Stimulated activated naive CD4-positive, alpha-beta T cell (primary cell): ENCODE results near the gene OTOL1.
"Not testable (repeated sequence)": the region's sequence is repeated elsewhere in the genome, so short reads cannot be mapped to it uniquely, and the experiment has no call there.

Source experiments
- DNase-seq, 6 experiments: peaks; one replicate each; lab custom pipeline; 2025; lab: John Stamatoyannopoulos, UW

Gene OTOL1

GRCh38 chr3:161496508-161496907, at the start of gene OTOL1:
OTOL1 (plus strand) TSS chr3:161496808; CDS start chr3:161496808, 0 bp downstream.
- DNase-seq: no peak

- no peak for DNase-seq
Observed at GRCh38 chr3:161449785-161450184, 46.8 kb upstream of the OTOL1 start.

GRCh38 chr3:161452179-161452578, 44.4 kb upstream of the OTOL1 start:
- DNase-seq: no peak

DNA sequence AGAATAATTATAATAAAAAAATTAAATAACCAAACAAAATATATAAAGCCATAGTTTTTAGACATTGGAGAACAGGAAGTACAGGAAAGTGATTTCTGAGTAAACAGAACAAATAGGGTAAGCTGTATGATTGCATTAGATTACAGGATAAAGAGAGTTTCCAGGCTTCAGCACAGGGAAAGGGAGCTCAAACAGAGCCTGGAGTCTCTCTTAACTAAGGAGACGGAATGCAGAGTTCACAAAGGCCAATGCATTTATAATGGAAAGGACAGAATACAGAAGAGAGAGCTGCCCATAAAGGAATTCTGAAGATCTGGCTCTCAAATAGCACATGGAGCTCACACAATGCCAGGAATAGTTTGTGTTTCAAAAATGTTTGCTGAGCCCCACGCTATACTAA, 42.0 kb upstream of the OTOL1 start:
- DNase-seq: no peak

DNA sequence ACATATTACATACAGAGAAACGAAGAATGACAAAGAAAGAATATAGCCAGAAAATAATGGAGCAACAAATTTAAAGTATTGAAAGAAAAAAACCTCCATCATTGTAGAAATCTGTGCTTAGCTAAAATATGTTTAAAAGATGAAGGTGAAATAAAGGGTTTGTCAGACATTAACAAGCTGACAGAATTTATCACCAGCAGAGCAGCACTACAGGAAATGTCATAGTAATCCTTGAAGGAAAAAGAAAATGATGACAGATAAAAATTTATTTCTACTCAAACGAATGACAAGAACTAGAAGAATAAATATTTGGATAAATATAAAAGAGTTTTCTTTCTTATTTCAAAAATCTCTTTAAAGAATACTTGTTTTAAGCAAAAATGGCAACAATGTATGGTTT, 40.6 kb upstream of the OTOL1 start:
- no peak for DNase-seq

GRCh38 chr3:161462138-161462537, 34.5 kb upstream of the OTOL1 start:
- DNase-seq: no peak

- no peak for DNase-seq
Observed at GRCh38 chr3:161471211-161471610, 25.4 kb upstream of the OTOL1 start.

DNA sequence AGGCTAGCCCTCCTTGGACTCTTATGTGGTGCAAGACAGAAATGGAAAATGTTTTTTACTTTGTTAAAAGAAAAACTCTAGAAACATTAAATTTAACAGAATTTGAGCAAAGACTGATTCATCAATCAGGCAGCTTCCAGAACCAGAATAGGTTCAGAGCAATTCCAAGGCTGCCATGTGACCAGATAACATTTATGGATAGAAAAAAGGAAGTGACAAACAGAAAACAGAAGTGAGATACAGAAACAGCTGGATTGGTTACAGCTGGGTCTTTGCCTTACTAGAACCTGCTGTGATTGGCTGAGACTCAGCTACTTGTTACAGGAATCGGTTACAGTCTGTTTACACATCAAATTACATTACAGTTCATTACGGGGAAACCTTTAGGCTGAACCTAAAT, 22.5 kb upstream of the OTOL1 start:
- no peak for DNase-seq

GRCh38 chr3:161474741-161475140, 21.9 kb upstream of the OTOL1 start:
- no peak for DNase-seq

DNA sequence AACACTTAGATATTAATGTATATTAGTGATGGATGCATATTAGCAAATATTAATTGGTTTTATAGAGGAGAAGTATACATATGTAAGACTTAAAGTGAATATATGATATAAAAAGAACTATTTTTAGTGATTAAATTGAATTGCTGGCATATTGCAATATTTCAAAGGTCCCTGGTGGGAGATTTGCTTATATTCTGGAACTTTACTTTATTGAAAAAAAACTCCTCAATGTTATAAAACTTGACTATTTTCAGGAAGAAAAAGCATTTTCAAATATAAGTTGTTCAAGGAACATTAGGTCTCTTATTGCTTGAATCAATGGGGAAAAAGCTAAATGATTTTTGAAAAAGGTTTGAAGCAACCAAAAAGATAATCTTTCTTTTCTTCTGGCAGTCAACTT, 21.4 kb upstream of the OTOL1 start:
- DNase-seq: no peak

- DNase-seq: no peak
Observed at GRCh38 chr3:161475905-161476304, 20.7 kb upstream of the OTOL1 start.

DNA sequence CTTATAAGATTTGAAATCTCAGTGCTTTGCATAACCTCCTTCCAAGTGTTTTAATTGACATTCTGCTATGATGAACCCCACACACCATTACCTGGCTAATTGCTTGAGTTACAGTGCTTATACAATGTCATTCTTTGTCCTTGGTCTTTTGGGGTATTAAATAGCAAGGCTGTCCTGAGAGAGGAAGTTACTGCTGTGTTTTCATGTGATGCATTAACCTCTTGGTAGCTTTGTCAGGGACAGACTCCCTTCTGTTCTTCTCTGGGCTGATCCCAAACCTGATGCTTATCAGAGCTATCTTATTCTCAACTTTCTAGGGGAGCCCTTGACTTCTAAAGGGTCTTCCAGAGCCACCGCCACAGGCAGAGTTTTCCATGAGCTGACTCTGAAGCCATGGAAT, 12.4 kb upstream of the OTOL1 start:
- no peak for DNase-seq

- not testable (repeated sequence) for DNase-seq
Observed at GRCh38 chr3:161488284-161488683, 8.3 kb upstream of the OTOL1 start.

DNA sequence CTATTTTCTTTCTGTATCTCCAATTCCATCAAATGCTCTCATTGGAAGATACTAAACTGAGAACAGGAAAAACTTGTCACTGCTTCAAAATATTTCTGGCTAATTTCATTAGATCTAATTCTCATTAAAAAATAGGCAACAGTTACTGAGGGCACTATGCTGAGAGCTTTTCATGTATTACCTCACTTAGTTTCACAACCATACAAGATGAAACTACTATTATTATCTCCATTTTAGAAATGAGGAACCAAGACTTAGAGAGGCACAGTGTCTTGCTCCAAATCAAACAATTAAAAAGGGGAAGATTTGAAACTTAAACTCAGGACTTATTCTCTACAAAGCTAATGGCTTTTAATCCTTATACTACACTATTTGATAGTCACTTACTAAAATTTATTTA, 7.2 kb upstream of the OTOL1 start:
- DNase-seq: no peak

DNA sequence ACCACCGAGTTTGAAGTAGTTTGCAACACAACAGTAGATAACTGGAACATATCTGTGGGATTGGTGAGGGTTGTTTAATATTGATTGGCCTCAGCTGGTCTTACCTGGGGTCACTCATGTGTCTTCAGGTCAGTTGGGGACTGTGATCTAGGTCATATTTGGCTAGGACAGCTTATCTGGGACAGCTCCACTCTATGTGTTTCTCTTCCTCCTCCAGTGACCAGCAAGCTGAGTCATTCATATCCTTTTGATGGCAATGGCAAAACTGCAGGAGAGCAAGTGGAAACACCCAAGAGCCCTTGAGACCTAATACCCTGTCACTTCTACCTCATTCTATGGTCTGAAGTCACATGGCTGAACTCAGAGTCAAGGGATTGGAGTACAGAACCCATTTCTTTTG, 5.8 kb upstream of the OTOL1 start:
- not testable (repeated sequence) for DNase-seq

DNA sequence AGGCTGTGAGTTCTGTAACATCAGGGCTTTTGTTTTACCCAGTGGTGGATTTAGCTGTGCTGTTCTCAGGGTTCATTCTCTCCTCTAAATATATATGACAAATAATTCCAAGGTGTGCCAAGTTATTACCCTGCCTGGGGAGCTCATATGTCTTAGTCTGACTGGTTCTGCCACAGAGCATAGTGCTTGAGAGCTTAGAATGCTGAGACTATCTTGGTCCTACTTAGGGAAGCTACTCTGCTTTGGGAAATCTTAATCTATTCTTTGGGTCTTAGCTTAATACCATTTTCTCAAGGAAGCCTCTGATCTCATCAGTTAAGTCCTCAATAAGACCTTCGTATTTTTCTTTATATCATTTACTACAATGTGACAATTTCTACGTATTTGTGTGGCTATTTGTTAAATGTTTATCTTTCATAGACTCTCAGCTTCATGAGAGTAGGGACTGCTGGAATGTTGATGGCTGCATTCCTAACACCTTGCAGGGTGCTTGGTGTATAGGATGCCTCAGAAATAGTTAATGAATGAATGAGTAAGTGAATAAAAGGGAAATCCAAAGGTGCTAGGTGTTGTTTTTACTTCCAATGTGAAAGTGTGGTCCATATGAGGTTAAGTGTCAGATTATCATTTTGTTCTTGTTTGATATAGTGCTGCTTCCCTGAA, 1.8 kb downstream of the OTOL1 start:
- DNase-seq: no peak

- no peak for DNase-seq
Observed at GRCh38 chr3:161500068-161500796, 3.6 kb downstream of the OTOL1 start.

GRCh38 chr3:161503271-161503670, 6.7 kb downstream of the OTOL1 start:
- no peak for DNase-seq

DNA sequence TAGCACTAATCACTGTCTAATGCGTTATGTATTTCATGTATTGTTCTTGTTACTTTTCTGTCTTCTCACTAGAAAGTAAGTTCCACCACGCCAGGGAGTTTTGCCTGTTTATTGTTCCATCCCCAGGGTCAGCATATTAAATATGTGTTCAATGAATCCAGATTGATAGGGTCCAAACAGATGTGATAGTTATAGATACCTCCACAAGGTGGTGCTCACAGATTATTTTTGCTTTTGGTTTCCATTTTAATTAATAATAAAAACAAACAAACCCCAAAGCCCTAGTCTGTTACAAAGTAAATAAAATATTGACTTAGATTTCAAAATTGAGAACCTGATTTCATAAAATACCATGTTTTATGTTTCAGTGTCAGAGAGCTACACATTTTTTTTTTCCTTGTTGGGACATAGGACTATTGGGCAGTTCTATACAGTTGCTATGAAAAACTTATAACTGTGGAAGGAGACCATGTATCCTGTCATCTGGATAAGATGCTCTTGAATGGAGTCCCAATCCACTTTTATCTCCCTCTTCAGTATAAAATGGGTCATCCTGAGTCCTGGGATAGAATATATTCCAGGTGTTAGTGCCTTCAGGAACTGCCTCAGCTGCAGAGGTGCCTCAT, 12.4 kb downstream of the OTOL1 start:
- DNase-seq: no peak

DNA sequence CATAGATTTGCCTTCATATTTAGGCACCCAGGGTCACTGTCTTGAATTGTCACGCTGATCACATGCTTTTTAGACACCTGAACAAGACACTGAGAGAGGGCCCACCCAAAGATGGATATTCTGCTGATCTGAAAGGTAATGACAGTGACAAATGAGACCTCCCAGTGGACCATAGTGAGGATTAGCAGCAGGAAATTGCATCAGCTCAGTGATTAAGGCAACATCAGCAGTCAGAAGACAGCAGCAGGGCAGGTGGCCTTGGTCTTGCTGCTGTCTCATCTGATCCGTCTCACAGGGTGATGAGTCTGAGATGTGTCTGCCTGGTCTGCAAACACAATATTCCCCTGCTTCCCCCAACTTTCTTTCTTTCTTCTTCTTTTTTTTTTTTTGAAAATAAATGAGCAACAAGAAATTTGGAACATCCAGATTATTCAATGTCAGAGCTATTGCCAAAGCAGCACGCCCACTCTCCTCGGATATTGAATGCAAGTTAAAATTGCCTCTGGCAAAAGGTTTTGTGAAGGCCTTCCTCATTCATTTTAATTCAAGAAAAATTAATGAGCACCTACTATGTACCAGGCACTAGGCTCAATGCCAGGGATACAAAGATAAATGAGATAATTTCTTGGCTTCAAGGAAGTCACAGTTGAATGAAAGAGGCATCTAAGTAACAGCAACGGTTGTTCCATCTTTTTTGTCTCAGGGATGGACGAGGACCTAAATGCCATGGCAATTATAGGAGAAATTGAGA, 14.1 kb downstream of the OTOL1 start:
- DNase-seq: no peak

DNA sequence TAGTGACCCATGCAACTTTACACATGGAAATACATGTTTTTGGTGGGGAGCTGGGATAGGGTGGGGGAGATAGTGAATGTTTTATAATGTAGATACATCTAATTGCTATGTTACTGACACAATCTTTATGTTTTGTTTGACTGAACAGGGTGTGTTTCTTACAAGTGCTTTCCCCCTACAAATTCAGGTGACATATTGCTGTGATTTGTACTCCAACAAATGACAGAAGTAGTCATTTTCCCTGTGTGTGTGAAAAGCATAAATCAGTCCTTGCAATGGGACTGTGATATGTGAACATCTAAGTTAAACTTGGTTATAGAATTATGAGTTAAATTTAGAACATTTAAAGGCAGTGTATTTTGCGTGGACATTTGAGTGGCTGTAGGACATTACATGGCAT, 27.3 kb downstream of the OTOL1 start:
- DNase-seq: no peak

DNA sequence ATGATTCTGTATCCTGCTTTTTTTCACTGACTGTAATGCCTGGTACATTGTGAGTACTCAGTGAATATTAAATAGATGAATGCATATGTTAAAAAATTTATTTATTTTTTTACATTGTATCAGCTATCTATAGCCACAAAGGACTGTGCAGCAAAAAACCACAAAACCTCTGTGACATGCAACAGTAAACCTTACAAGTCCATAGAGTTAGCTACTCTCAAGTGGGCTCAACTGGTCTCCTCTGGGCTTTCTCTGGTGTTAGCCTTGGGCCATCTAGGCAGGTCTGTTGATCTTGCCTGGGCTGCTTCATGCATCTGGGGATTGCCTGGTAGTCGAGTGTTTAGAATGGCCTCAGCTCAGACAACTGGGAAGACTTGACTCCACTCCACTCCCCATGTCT, 35.3 kb downstream of the OTOL1 start:
- DNase-seq: no peak

DNA sequence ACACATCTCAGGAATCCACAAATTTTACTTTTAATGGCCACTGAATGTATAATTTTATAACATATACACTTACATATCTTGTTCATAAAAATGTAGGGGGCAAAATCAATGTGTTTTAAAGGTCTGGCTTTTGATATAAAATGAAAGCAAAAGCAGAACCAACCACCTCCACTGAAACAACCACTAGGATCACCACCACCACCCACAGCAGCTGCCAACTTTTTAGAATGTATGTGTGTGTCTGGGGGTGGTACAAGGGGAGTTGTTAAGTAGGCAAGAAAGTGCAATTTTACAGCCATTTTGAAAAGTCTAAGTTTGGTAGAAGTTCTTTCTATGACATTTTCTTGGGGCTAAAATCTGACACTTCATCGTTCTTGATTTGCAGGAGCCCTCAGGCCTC, 44.0 kb downstream of the OTOL1 start:
- DNase-seq: no peak
